K562 (cell line): ENCODE data around the gene CA7. TPM values are rescaled to one million over a fixed set of nuclear protein-coding genes. Genes with fewer than 3 reads are reported as not detected.

Experiments used
- ATAC-seq: fragments of 200-7000 bp; cut with Tn5 transposase; 3 replicates; pipeline ENCODE4 v1.9.1; 2020; ENCODE audit warnings: moderate library complexity
- BruUV-seq: library from RNA; stranded (reverse); fragments of 400-500 nt; replicated peaks from 2 replicates; lab custom pipeline; 2021; lab: Mats Ljungman, UMichigan
- CTCF ChIA-PET: fragments of 300-600 bp; formaldehyde crosslinking; extraction: SDS; loops from one replicate; lab custom pipeline; 2021; ENCODE audit warnings: low intra/inter-chr PET ratio; lab: Yijun Ruan, JAX
- POLR2A ChIA-PET: fragments of 300-600, 350-650 bp; sonication (Branson Sonifier 250); formaldehyde crosslinking; extraction: SDS; loops from one replicate; lab custom pipeline; 2021; ENCODE audit warnings: antibody characterized with exemption, inconsistent platforms; lab: Yijun Ruan, JAX
- DNase-seq, 4 experiments: peaks; one replicate each; pipeline versions ENCODE4 v3.0.0 to v3.0.0-alpha.2; 2011 to 2018; ENCODE audit warnings: low spot score in 3 of 4, mixed read lengths in 3 of 4; ENCODE audit errors: extremely low read depth in 1 of 4
- FAIRE-seq: peaks from 2 replicates; lab custom pipeline; 2011; peaks lifted over from hg19 to GRCh38; lab: Jason Lieb, UNC
- H2AFZ ChIP-seq: 2 replicates; pipeline ENCODE4 v1.6.0; 2011; ENCODE audit warnings: low read depth, low read length, control low read depth, inconsistent platforms
- H3K27ac ChIP-seq: fragments of 200-600 bp; 3 replicates; pipeline ENCODE4 v1.8.0; 2011; ENCODE audit warnings: low read depth, mild to moderate bottlenecking, control low read depth, inconsistent platforms, low read length, moderate library complexity, mixed read lengths; ENCODE audit errors: extremely low read depth
- H3K27me3 ChIP-seq, 2 experiments: fragments of 300-600 bp in 1 of 2; 2 replicates in 1 of 2; 3 replicates in 1 of 2; pipeline versions ENCODE4 v1.6.0 to v1.8.0; 2011; ENCODE audit warnings: inconsistent platforms in 2 of 2, low read length in 2 of 2, mild to moderate bottlenecking in 1 of 2, mixed read lengths in 1 of 2, moderate library complexity in 1 of 2; ENCODE audit not compliant: control insufficient read depth in 2 of 2, insufficient read depth in 2 of 2
- H3K36me3 ChIP-seq: fragments of 300-600 bp; 3 replicates; pipeline ENCODE4 v1.8.0; 2011; ENCODE audit warnings: mild to moderate bottlenecking, low read length, inconsistent platforms; ENCODE audit not compliant: control insufficient read depth, insufficient read depth
- H3K4me1 ChIP-seq, 2 experiments: fragments of 200-600 bp in 1 of 2; replicated peaks in 1 of 2; 2 replicates in 1 of 2; 3 replicates in 1 of 2; pipeline versions ENCODE4 v1.5.1 to v1.8.0; 2011; ENCODE audit warnings: inconsistent platforms in 2 of 2, low read length in 2 of 2, mild to moderate bottlenecking in 1 of 2, mixed read lengths in 1 of 2, moderate library complexity in 1 of 2; ENCODE audit not compliant: control insufficient read depth in 2 of 2, insufficient read depth in 2 of 2
- H3K4me2 ChIP-seq: 2 replicates; pipeline ENCODE4 v1.6.1; 2011; ENCODE audit warnings: low read length, control low read depth, inconsistent platforms, mixed read lengths; ENCODE audit not compliant: insufficient read depth
- H3K4me3 ChIP-seq: fragments of 200-600 bp; sonication (generic), shearing (Covaris generic); 2 replicates; pipeline ENCODE4 v1.5.1; 2016; ENCODE audit warnings: control low read depth, inconsistent platforms
- H3K79me2 ChIP-seq: fragments of 200-600 bp; 3 replicates; pipeline ENCODE4 v1.8.0; 2011; ENCODE audit warnings: low read length, inconsistent platforms; ENCODE audit not compliant: control insufficient read depth, insufficient read depth
- H3K9ac ChIP-seq, 2 experiments: 2 replicates each; pipeline versions ENCODE4 v1.6.0 to v1.6.1; 2011; ENCODE audit warnings: low read depth in 2 of 2, low read length in 2 of 2, control low read depth in 1 of 2, inconsistent platforms in 1 of 2, mild to moderate bottlenecking in 1 of 2, mixed read lengths in 1 of 2; ENCODE audit not compliant: insufficient read depth in 1 of 2
- H3K9me1 ChIP-seq: one replicate; pipeline ENCODE4 v1.6.0; 2011; ENCODE audit warnings: inconsistent platforms, mild to moderate bottlenecking, low read length, moderate library complexity; ENCODE audit not compliant: control insufficient read depth, insufficient read depth
- H3K9me3 ChIP-seq: replicated peaks from 2 replicates; pipeline ENCODE4 v1.5.1; 2011; ENCODE audit warnings: low read depth, low read length, inconsistent platforms; ENCODE audit not compliant: control insufficient read depth, insufficient read depth
- H4K20me1 ChIP-seq: replicated peaks from 2 replicates; pipeline ENCODE4 v1.6.1; 2011; ENCODE audit warnings: low read length, inconsistent platforms, mixed read lengths; ENCODE audit not compliant: control insufficient read depth, insufficient read depth
- MITF ChIP-seq: IDR thresholded peaks from 2 replicates; pipeline ENCODE4 v1.6.1; 2014; ENCODE audit warnings: antibody characterized with exemption
- MYBL2 ChIP-seq, 2 experiments: fragments of 450-650 bp in 1 of 2; sonication (generic) in 1 of 2; formaldehyde crosslinking in 1 of 2; IDR thresholded peaks; 2 replicates each; pipeline versions ENCODE4 v1.6.1 to v1.8.1; 2017 to 2022; ENCODE audit warnings: borderline replicate concordance in 1 of 2, inconsistent platforms in 1 of 2, low read depth in 1 of 2, mild to moderate bottlenecking in 1 of 2, missing genetic modification reagents in 1 of 2, moderate library complexity in 1 of 2
- NFATC3 ChIP-seq: fragments of 450-650 bp; IDR thresholded peaks from 2 replicates; pipeline ENCODE4 v1.6.1; 2017; ENCODE audit warnings: mild to moderate bottlenecking
- NFE2L1 ChIP-seq: fragments of 450-650 bp; IDR thresholded peaks from 2 replicates; pipeline ENCODE4 v1.6.1; 2016; ENCODE audit warnings: missing genetic modification characterization, low read depth, mild to moderate bottlenecking, missing compliant biosample characterization, moderate library complexity, borderline replicate concordance
- SMARCC2 ChIP-seq: fragments of 450-650 bp; IDR thresholded peaks from 2 replicates; pipeline ENCODE4 v1.6.1; 2017; ENCODE audit warnings: antibody characterized with exemption, moderate library complexity, mild to moderate bottlenecking, low read depth
- WGBS: fragments of 100-300 bp; shearing (Covaris generic); methylation state at CpG from one replicate; pipeline ENCODE4 v1.1.6; 2016; ENCODE audit warnings: low coverage, mixed read lengths; ENCODE audit not compliant: insufficient coverage; ENCODE audit errors: missing lambda C conversion rate; 5-methylcytosine and 5-hydroxymethylcytosine counted together
- in situ Hi-C: fragments of 300-500 bp; cut with MboI; formaldehyde crosslinking; loops from 4 replicates; pipeline ENCODE4 v1.15.0; 2018; ENCODE audit warnings: inconsistent platforms, mixed read lengths
- intact Hi-C: fragments of 100-400 bp; cut with micrococcal nuclease; formaldehyde crosslinking; loops from 2 replicates; pipeline ENCODE4 v1.14.2; 2022
- polyA plus RNA-seq, 8 experiments: library from polyadenylated mRNA; depleted of rRNA in 4 of 8; stranded (reverse) in 5 of 8; unstranded in 3 of 8; fragments of >200 nt; fragmentation: Nextera tagmentation in 2 of 8; fragmentation: Illumina TruSeq in 1 of 8; extraction: Ambion mirVana in 2 of 8; extraction: Trizol in 1 of 8; gene quantifications; 2 replicates each; pipeline versions ENCODE4 v1.2.1 to v1.2.3, GENCODE V29; 2011 to 2014; ENCODE audit warnings: inconsistent platforms in 1 of 8, missing spikeins in 1 of 8
- total RNA-seq, 7 experiments: library from RNA; depleted of rRNA in 6 of 7; stranded (reverse); fragments of >200 nt in 6 of 7; fragmentation: Illumina TruSeq in 2 of 7; extraction: Trizol in 2 of 7; gene quantifications; 2 replicates each; pipeline versions ENCODE4 v1.2.1 to v1.2.3, GENCODE V29; 2011 to 2021; ENCODE audit warnings: low replicate concordance in 1 of 7
- TF ChIP-seq, protein P1 (sequence below): sonication (generic); formaldehyde crosslinking; IDR thresholded peaks from 2 replicates; pipeline ENCODE4 v1.8.0; 2022; ENCODE audit warnings: mild to moderate bottlenecking, missing genetic modification reagents

CA7 gene
- total and polyA plus RNA-seq, 9 of the 15 experiments (the other 6 are each of a cell fraction or from before 2014, with no cell fraction given): 0.03 to 0.07 (median 0.05) TPM; not detected in 5

DNA sequence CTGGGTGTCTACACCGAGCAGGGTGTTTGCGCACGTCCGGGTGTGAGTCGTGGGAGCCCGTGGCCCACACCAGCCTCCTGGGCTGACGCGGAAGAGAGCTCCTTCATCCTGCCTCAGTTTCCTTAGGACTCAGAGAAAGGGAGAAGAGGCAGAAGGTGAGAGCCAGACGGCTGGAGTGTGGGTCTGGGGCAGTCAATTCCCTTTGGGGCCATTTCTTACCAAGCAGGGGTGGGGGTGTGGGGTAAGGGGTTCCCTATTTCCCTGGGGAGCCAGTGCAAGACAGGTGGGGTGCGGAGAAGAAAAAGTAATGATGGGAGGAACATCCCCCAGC is 831 bp downstream of the CA7 start:
- Histone ChIP-seq H3K9ac (peak overlapping the region in 1 of 2 experiments; percentile 3; a peak in 1 of 4 replicates), H3K36me3 (no peaks in the 10 kb centered on the region), H3K79me2 (no peaks in the 10 kb centered on the region), H3K9me3 (no peaks in the 10 kb centered on the region), H3K4me3 (no peak overlapping the region), H3K27me3 (peaks cover 18 to 20% of the 10 kb centered on the region in 2 experiments; a peak in 4 of 5 replicates), H3K4me1 (peaks cover 12 to 22% of the 10 kb centered on the region in 2 experiments; a peak in 3 of 5 replicates), H3K27ac (no peak overlapping the region), H3K9me1 (no peaks in the 10 kb centered on the region), H2AFZ (no peak overlapping the region), H3K4me2 (no peak overlapping the region), H4K20me1 (0 out of 2 replicates have a peak, but pooled peaks cover 4% of the 10 kb centered on the region)
- in situ Hi-C loops: no loop called here
- DNase-seq (peak in 1 of 4 experiments; percentile 9), ATAC-seq (no peak), FAIRE-seq (no peak)
- ChIA-PET POLR2A (no interaction called here), CTCF (interaction anchor here (0.6 kb wide), 1 partner anchor 438 kb away, joined by 6 read pairs; no protein-coding TSS in a partner anchor)
- no TSS peak for BruUV-seq
- TF ChIP-seq MYBL2 (IDR thresholded peaks at IDR 0.05; ENCODE audit: low read depth): no peak
- TF ChIP-seq MYBL2 (CRISPR knock-in tag; IDR thresholded peaks at IDR 0.05; ENCODE audit: borderline replicate concordance): no peak
- TF ChIP-seq NFE2L1 (tag): no peak
- TF ChIP-seq, protein P1, sequence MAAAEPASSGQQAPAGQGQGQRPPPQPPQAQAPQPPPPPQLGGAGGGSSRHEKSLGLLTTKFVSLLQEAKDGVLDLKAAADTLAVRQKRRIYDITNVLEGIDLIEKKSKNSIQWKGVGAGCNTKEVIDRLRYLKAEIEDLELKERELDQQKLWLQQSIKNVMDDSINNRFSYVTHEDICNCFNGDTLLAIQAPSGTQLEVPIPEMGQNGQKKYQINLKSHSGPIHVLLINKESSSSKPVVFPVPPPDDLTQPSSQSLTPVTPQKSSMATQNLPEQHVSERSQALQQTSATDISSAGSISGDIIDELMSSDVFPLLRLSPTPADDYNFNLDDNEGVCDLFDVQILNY: no peak
- TF ChIP-seq NFATC3: no peak
- no peak for TF ChIP-seq MITF
- no peak for TF ChIP-seq SMARCC2
- WGBS: 21% methylated on average over 10 of the region's 10 CpGs
- intact Hi-C loops: no loop called here
